ENCODE data around the gene RPSA.
A peak's percentile ranks its signal among the peaks of the same experiment; 100 is the strongest.
"Not testable (repeated sequence)": the region's sequence is repeated elsewhere in the genome, so short reads cannot be mapped to it uniquely, and the experiment has no call there.

The RPSA gene

GRCh38 chr3:39423436-39423970 lies 17.0 kb downstream of the RPSA start:
- DNase-seq, result no peak

GRCh38 chr3:39426312-39426711 lies 19.8 kb downstream of the RPSA start:
- DNase-seq, result no peak

- DNase-seq, result no peak
Measured at GRCh38 chr3:39427506-39427905, 21.0 kb downstream of the RPSA start.

- DNase-seq, result no peak
Measured at GRCh38 chr3:39428745-39429201, 22.3 kb downstream of the RPSA start.

- DNase-seq, result no peak
Measured at GRCh38 chr3:39429466-39429865, 22.9 kb downstream of the RPSA start.

- DNase-seq, result no peak
Measured at GRCh38 chr3:39432342-39432741, 25.8 kb downstream of the RPSA start.

GRCh38 chr3:39433642-39434041 lies 27.1 kb downstream of the RPSA start:
- no peak for DNase-seq

- DNase-seq, result no peak
Measured at GRCh38 chr3:39434574-39434973, 28.1 kb downstream of the RPSA start.

- DNase-seq, result peak; percentile 13
Measured at GRCh38 chr3:39435006-39435748, 28.7 kb downstream of the RPSA start.

- DNase-seq, result no peak
Measured at GRCh38 chr3:39438880-39439279, 32.4 kb downstream of the RPSA start.

- DNase-seq, result no peak
Measured at GRCh38 chr3:39440316-39440715, 33.8 kb downstream of the RPSA start.

GRCh38 chr3:39443530-39443929 lies 37.0 kb downstream of the RPSA start:
- DNase-seq, result no peak

- no peak for DNase-seq
Measured at GRCh38 chr3:39445927-39446326, 39.4 kb downstream of the RPSA start.

GRCh38 chr3:39446444-39446843 lies 39.9 kb downstream of the RPSA start:
- no peak for DNase-seq

- peak; percentile 49 for DNase-seq
Measured at GRCh38 chr3:39447637-39448483, 41.3 kb downstream of the RPSA start.

- no peak for DNase-seq
Measured at GRCh38 chr3:39448506-39449233, 42.1 kb downstream of the RPSA start.

GRCh38 chr3:39449796-39450195 lies 43.3 kb downstream of the RPSA start:
- no peak for DNase-seq

- no peak for DNase-seq
Measured at GRCh38 chr3:39453134-39453533, 46.6 kb downstream of the RPSA start.

- not testable (repeated sequence) for DNase-seq
Measured at GRCh38 chr3:39453872-39454271, 47.4 kb downstream of the RPSA start.

GRCh38 chr3:39454591-39455217 lies 48.2 kb downstream of the RPSA start:
- no peak for DNase-seq

- no peak for DNase-seq
Measured at GRCh38 chr3:39456159-39456558, 49.6 kb downstream of the RPSA start.

- no peak for DNase-seq
Measured at GRCh38 chr3:39457361-39457760, 50.8 kb downstream of the RPSA start.

GRCh38 chr3:39458579-39458978 lies 52.1 kb downstream of the RPSA start:
- DNase-seq, result not testable (repeated sequence)

All from NCI-H2171 treated with DMSO at 0.1 percent for 48 hours (cell line).